IPS-18a (cell line): ENCODE results near the gene MT1A.
A peak's percentile ranks its signal among the peaks of the same experiment; 100 is the strongest.

Experiments used
- H3K27ac ChIP-seq: one replicate; pipeline ENCODE4 v1.5.1; 2013; ENCODE audit warnings: low read length
- H3K27me3 ChIP-seq: one replicate; pipeline ENCODE4 v1.6.1; 2013; ENCODE audit warnings: mild to moderate bottlenecking, low read length; ENCODE audit not compliant: control insufficient read depth, insufficient read depth
- H3K36me3 ChIP-seq: one replicate; pipeline ENCODE4 v1.6.1; 2013; ENCODE audit warnings: low read depth, low read length; ENCODE audit not compliant: control insufficient read depth
- H3K4me1 ChIP-seq: one replicate; pipeline ENCODE4 v1.6.1; 2013; ENCODE audit warnings: low read depth, low read length; ENCODE audit not compliant: control insufficient read depth
- H3K4me3 ChIP-seq: one replicate; pipeline ENCODE4 v1.5.1; 2013; ENCODE audit warnings: low read length
- H3K9ac ChIP-seq: one replicate; pipeline ENCODE4 v1.6.1; 2013; ENCODE audit warnings: mild to moderate bottlenecking, low read length, moderate library complexity
- H3K9me3 ChIP-seq: one replicate; pipeline ENCODE4 v1.6.1; 2013; ENCODE audit warnings: low read depth, low read length; ENCODE audit not compliant: control insufficient read depth

MT1A gene

GRCh38 chr16:56675685-56676210, 37.3 kb downstream of the MT1A start:
- H3K36me3 ChIP-seq, result no peaks in the 10 kb centered on the region
- no peak overlapping the region for H3K27ac ChIP-seq
- H3K9ac ChIP-seq, result peak overlapping the region; percentile 41
- peak overlapping the region; percentile 61 for H3K4me3 ChIP-seq
- H3K4me1 ChIP-seq, result peaks cover 9% of the 10 kb centered on the region
- H3K27me3 ChIP-seq, result peaks cover 46% of the 10 kb centered on the region
- no peaks in the 10 kb centered on the region for H3K9me3 ChIP-seq

GRCh38 chr16:56677474-56677873, 39.0 kb downstream of the MT1A start:
- no peak overlapping the region for H3K9ac ChIP-seq
- H3K36me3 ChIP-seq, result no peaks in the 10 kb centered on the region
- peaks cover 50% of the 10 kb centered on the region for H3K27me3 ChIP-seq
- peaks cover 14% of the 10 kb centered on the region for H3K4me1 ChIP-seq
- no peaks in the 10 kb centered on the region for H3K9me3 ChIP-seq
- H3K4me3 ChIP-seq, result no peak overlapping the region
- H3K27ac ChIP-seq, result no peak overlapping the region

- no peak overlapping the region for H3K4me3 ChIP-seq
- H3K9ac ChIP-seq, result no peak overlapping the region
- H3K4me1 ChIP-seq, result peaks cover 22% of the 10 kb centered on the region
- peaks cover 48% of the 10 kb centered on the region for H3K27me3 ChIP-seq
- no peaks in the 10 kb centered on the region for H3K36me3 ChIP-seq
- no peak overlapping the region for H3K27ac ChIP-seq
- no peaks in the 10 kb centered on the region for H3K9me3 ChIP-seq
Observed at GRCh38 chr16:56679078-56679730, 40.7 kb downstream of the MT1A start.

GRCh38 chr16:56679818-56680217, 41.4 kb downstream of the MT1A start:
- Histone ChIP-seq H3K36me3 (no peaks in the 10 kb centered on the region), H3K27me3 (peaks cover 48% of the 10 kb centered on the region), H3K27ac (no peak overlapping the region), H3K4me1 (peaks cover 19% of the 10 kb centered on the region), H3K9me3 (no peaks in the 10 kb centered on the region), H3K9ac (no peak overlapping the region), H3K4me3 (no peak overlapping the region)

GRCh38 chr16:56681939-56682702, 43.7 kb downstream of the MT1A start, which contains the start of gene MT1X:
Gene MT1X (plus strand): TSS chr16:56682470. CDS start chr16:56682541, 71 bp downstream.
- Histone ChIP-seq H3K9me3 (no peaks in the 10 kb centered on the region), H3K27ac (no peak within 1 kb of the TSS), H3K9ac (peak within 1 kb of the TSS; percentile 81), H3K4me3 (peak within 1 kb of the TSS; percentile 83), H3K36me3 (no peaks in the 10 kb centered on the region), H3K27me3 (peaks cover 32% of the 10 kb centered on the region), H3K4me1 (peaks cover 14% of the 10 kb centered on the region)

- Histone ChIP-seq H3K4me3 (peak overlapping the region; percentile 83), H3K9me3 (no peaks in the 10 kb centered on the region), H3K36me3 (no peaks in the 10 kb centered on the region), H3K27ac (no peak overlapping the region), H3K27me3 (peaks cover 26% of the 10 kb centered on the region), H3K9ac (peak overlapping the region; percentile 81), H3K4me1 (peaks cover 14% of the 10 kb centered on the region)
Observed at GRCh38 chr16:56682703-56683397, 44.4 kb downstream of the MT1A start.

GRCh38 chr16:56683424-56684172, 45.1 kb downstream of the MT1A start:
- Histone ChIP-seq H3K9me3 (no peaks in the 10 kb centered on the region), H3K4me3 (peak overlapping the region; percentile 83), H3K4me1 (peaks cover 14% of the 10 kb centered on the region), H3K9ac (no peak overlapping the region), H3K27ac (no peak overlapping the region), H3K36me3 (no peaks in the 10 kb centered on the region), H3K27me3 (peaks cover 26% of the 10 kb centered on the region)

- H3K27me3 ChIP-seq, result peaks cover 26% of the 10 kb centered on the region
- H3K36me3 ChIP-seq, result no peaks in the 10 kb centered on the region
- H3K9ac ChIP-seq, result no peak overlapping the region
- no peaks in the 10 kb centered on the region for H3K9me3 ChIP-seq
- H3K4me1 ChIP-seq, result peaks cover 14% of the 10 kb centered on the region
- H3K27ac ChIP-seq, result no peak overlapping the region
- no peak overlapping the region for H3K4me3 ChIP-seq
Observed at GRCh38 chr16:56684256-56684925, 45.9 kb downstream of the MT1A start.

GRCh38 chr16:56684926-56685590, 46.6 kb downstream of the MT1A start:
- H3K36me3 ChIP-seq, result no peaks in the 10 kb centered on the region
- H3K27me3 ChIP-seq, result peaks cover 26% of the 10 kb centered on the region
- H3K9ac ChIP-seq, result no peak overlapping the region
- no peak overlapping the region for H3K4me3 ChIP-seq
- no peak overlapping the region for H3K27ac ChIP-seq
- H3K9me3 ChIP-seq, result no peaks in the 10 kb centered on the region
- H3K4me1 ChIP-seq, result peaks cover 14% of the 10 kb centered on the region

- H3K4me3 ChIP-seq, result no peak overlapping the region
- H3K27me3 ChIP-seq, result peaks cover 15% of the 10 kb centered on the region
- peaks cover 9% of the 10 kb centered on the region for H3K4me1 ChIP-seq
- H3K27ac ChIP-seq, result no peak overlapping the region
- no peaks in the 10 kb centered on the region for H3K36me3 ChIP-seq
- H3K9ac ChIP-seq, result no peak overlapping the region
- no peaks in the 10 kb centered on the region for H3K9me3 ChIP-seq
Observed at GRCh38 chr16:56686758-56687157, 48.3 kb downstream of the MT1A start.
